Measurements from ENCODE around the gene SP3. TPM values are rescaled to one million over a fixed set of nuclear protein-coding genes. Genes with fewer than 3 reads are reported as not detected.

SP3 gene
- total and polyA plus RNA-seq, 2 of the 8 experiments (the other 6 are each of a cell fraction or from before 2014, with no cell fraction given) = 31.0 to 92.1 TPM

- no peak for FAIRE-seq
- H3K27ac ChIP-seq (ENCODE audit: low read depth, low read length) = no peak overlapping the region
- ChIA-PET CTCF (ENCODE audit: partially characterized antibody) (interaction anchor here (0.7 kb wide), 1 partner anchor 173 kb away, joined by 3 read pairs; no protein-coding TSS in a partner anchor), POLR2A (ENCODE audit: partially characterized antibody) (interaction anchor here (1.4 kb wide), 1 partner anchor 9 kb away, joined by 3 read pairs; no protein-coding TSS in a partner anchor)
- H3K9me3 ChIP-seq (ENCODE audit: insufficient read depth in 2 of 2, low read depth in 1 of 2, low read length in 1 of 2) = no peaks in the 10 kb centered on the region; a peak in 1 of 4 replicates
- no peak overlapping the region for H3K56ac ChIP-seq (replicated peaks; ENCODE audit: insufficient read length, low read depth, low read length)
- no peak overlapping the region for H3K4ac ChIP-seq (replicated peaks; ENCODE audit: insufficient read length, low read depth, low read length)
- no peaks in the 10 kb centered on the region for H3K27me3 ChIP-seq (replicated peaks in 1 of 4; ENCODE audit: control insufficient read depth in 3 of 4, extremely low read depth in 1 of 4, insufficient read depth in 3 of 4, low read length in 3 of 4)
- no peak overlapping the region for H2BK15ac ChIP-seq (ENCODE audit: low read length)
- no peak overlapping the region for H2BK120ac ChIP-seq (replicated peaks; ENCODE audit: low read depth, low read length)
- H2BK5ac ChIP-seq (ENCODE audit: low read depth, low read length) = no peak overlapping the region
- no peak overlapping the region for H2AK5ac ChIP-seq (ENCODE audit: low read depth, low read length)
- no peak overlapping the region for H4K8ac ChIP-seq (ENCODE audit: extremely low read depth, insufficient read depth, low read length)
- H2AFZ ChIP-seq (ENCODE audit: low read length) = no peak overlapping the region
- H3K18ac ChIP-seq (ENCODE audit: extremely low read depth, low read length) = no peak overlapping the region
- H4K20me1 ChIP-seq (replicated peaks in 1 of 2; ENCODE audit: control insufficient read depth in 1 of 2, insufficient read depth in 2 of 2, low read length in 2 of 2) = no peaks in the 10 kb centered on the region
- no peak overlapping the region for H3K14ac ChIP-seq (ENCODE audit: insufficient read length)
- H3K23me2 ChIP-seq (ENCODE audit: low read depth, low read length) = no peaks in the 10 kb centered on the region
- no peaks in the 10 kb centered on the region; a peak in 1 of 7 replicates for H3K4me1 ChIP-seq (replicated peaks in 1 of 4; ENCODE audit: control insufficient read depth in 3 of 4, insufficient read depth in 4 of 4, low read length in 3 of 4)
- H2BK12ac ChIP-seq (ENCODE audit: low read depth, low read length) = no peak overlapping the region
- H4K5ac ChIP-seq (ENCODE audit: insufficient read length, low read depth, low read length) = no peak overlapping the region
- H3K4me2 ChIP-seq (ENCODE audit: insufficient read depth in 1 of 2, low read depth in 2 of 2, low read length in 2 of 2) = no peak overlapping the region
- no peak overlapping the region for H3K4me3 ChIP-seq (ENCODE audit: extremely low read depth in 1 of 4, insufficient read depth in 2 of 4, low read depth in 3 of 4, low read length in 4 of 4)
- H3K23ac ChIP-seq (ENCODE audit: insufficient read length) = no peak overlapping the region
- H3K36me3 ChIP-seq (ENCODE audit: control insufficient read depth in 2 of 4, insufficient read depth in 4 of 4, low read length in 3 of 4) = no peaks in the 10 kb centered on the region
- no peak overlapping the region for H2BK20ac ChIP-seq (ENCODE audit: low read length)
- H3K79me1 ChIP-seq (ENCODE audit: low read depth, low read length) = no peaks in the 10 kb centered on the region
- DNase-seq (ENCODE audit: low read depth in 1 of 2, low spot score in 2 of 2) = no peak
- no peak overlapping the region for H4K91ac ChIP-seq (replicated peaks; ENCODE audit: insufficient read length, low read length)
- WGBS, 2 experiments (ENCODE audit: extremely low coverage in 1 of 2, insufficient coverage in 1 of 2, insufficient read length in 1 of 2, insufficient replicate concordance in 2 of 2, low coverage in 1 of 2, low lambda C conversion rate in 2 of 2, missing lambda C conversion rate in 1 of 2) = 91% methylated on average over 4 of the region's 4 CpGs; no CpG with 5 or more reads in 1 of the 2 experiments
- H3K9ac ChIP-seq (replicated peaks in 1 of 4; ENCODE audit: extremely low read depth in 1 of 4, low read depth in 3 of 4, low read length in 3 of 4) = no peak overlapping the region
- TF ChIP-seq HDAC6 (IDR thresholded peaks at IDR 0.05; ENCODE audit: low read depth, low read length) (no peak), BACH1 (IDR thresholded peaks at IDR 0.05; ENCODE audit: low read length) (no peak), EZH2 (IDR thresholded peaks at IDR 0.05; ENCODE audit: low read depth, low read length, severe bottlenecking) (no peak)
- H3K79me2 ChIP-seq (ENCODE audit: control insufficient read depth in 1 of 2, insufficient read depth in 2 of 2, low read length in 2 of 2) = no peaks in the 10 kb centered on the region
Measured at GRCh38 chr2:174004905-174005605, 39.9 kb upstream of the SP3 start.

All from H1 (cell line).